Left kidney (tissue), 8 donors: ENCODE results near the gene CXCR2. TPM values are rescaled to one million over a fixed set of nuclear protein-coding genes. Genes with fewer than 3 reads are reported as not detected.
"Not testable (repeated sequence)": the region's sequence is repeated elsewhere in the genome, so short reads cannot be mapped to it uniquely, and the experiment has no call there.

ENCODE experiments used
- DNase-seq: peaks from one replicate; pipeline ENCODE4 v3.0.0-alpha.2; 2013
- long read RNA-seq, 8 donors: transcript quantifications; one replicate each; lab custom pipeline, GENCODE V29; 2026
- polyA plus RNA-seq: library from polyadenylated mRNA; unstranded; fragments of 120-200 nt; gene quantifications from one replicate; pipeline ENCODE4 v1.2.1, GENCODE V29; 2013; ENCODE audit not compliant: insufficient read length

The CXCR2 gene
- polyA plus RNA-seq, result 0.13 TPM
- long read RNA-seq, donor 1, result 0 reads
- long read RNA-seq, donor 2, result 0 reads
- long read RNA-seq, donor 3, result 0 reads
- long read RNA-seq, donor 4, result 0 reads
- long read RNA-seq, donor 5, result 0 reads
- long read RNA-seq, donor 6, result 0 reads
- long read RNA-seq, donor 7, result 0 reads
- long read RNA-seq, donor 8, result 0 reads

DNA sequence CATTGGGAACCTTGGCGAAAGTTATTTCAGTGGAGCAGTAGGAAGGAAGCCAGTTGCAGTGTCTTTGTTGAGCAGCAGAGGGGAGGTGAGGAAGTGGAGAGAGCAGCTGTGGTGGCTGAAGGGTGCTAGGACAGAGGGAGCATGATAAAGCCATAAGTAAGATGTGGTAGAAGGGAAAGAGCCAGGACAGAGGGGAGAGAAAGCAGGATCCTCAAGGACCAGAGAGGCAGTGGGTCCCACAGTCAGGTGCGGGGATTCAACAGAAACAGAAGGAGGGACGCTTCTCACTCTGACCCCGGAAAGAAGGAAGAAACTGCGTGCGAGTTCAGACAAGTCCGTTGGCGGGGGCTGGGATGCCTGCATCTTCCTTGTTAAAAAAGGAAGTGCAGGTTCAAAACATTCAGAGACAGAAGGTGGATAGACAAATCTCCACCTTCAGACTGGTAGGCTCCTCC is at the start of gene CXCR2:
Gene CXCR2 (plus strand): TSS at position 403 of the 455 bp plus-strand sequence. CDS start 8,774 bp downstream, outside the sequence.
- DNase-seq, result no peak

DNA sequence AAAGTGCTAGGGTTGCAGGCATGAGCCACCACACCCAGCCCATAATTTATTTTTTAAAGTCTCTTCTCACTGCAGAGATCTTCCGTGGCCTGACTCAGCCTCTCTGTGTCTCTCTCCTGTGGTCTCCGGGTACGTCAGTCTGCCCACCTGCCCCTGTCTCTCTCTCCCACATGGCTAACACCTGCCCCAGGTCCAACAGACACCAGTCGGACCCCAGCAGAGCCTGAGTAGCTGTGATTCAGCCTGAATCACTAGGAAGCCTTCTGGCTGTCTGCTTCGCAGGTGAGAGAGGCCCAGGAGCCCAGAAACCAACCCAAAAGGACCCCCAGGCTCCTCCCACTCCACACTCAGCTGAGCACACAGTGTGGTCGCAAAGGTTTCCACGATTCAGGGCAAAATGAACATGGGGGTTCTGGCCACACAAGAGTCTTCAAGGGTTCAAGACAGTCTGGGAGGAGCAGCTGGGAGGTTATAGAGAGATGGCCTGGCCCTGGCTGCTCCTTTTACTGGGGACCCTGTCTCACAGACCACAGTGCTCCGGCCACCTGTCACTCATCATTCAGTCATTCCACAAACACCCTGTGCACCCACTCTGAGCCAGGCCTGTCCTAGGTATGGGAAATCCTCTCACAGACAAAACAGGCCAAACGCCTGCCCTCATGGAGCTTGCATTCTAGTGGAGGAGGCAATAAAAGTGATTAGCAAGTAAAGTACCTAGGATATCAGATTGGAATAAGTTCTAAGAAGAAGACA is 48.2 kb upstream of the CXCR2 start:
- no peak for DNase-seq

DNA sequence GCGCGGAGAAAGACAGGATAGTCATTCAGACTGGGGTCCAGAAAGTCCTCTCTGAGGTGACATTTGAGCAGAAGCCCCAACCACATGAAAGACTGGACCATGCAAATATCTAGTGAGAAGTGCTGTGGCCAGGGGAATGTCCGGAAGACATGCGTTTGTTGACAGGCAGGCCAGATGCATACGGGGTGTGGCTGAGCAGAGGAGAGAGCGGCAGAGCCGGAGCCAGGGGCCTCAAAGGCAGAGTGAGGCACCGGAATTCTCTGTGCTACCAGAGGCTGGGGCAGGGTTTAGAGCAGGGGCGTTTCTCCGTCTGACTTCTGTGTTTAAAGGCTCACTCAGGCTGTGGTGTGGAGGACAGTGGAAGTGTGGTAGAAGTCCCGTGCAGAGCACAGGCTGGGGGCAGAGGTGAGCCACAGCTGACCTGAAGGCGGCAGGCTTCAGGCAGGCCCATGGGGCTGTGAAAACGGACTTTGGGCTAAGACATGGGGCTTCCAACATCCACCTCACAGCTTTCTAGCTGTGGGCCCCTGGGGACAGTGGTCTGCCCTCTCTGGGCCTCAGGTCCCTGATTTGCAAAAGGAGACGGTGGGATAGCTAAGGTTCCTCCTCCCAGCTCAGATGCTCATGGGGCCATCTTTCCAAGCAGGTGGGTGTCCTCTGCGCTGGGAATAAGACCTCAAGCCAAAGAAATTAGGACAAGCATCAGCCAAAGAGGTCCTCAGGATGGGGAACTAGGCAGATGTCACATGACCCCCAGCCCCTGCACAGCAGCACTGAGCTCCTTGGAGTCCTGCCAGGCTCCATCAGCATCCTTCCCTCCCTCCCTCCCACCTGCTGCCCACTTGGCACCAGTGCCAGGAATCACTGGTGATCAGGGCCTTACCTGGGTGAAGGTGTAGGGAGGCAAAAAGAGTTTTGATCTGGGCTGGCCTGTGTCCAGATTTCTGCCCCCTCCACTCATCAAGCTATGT is 45.6 kb upstream of the CXCR2 start:
- DNase-seq, result no peak

DNA sequence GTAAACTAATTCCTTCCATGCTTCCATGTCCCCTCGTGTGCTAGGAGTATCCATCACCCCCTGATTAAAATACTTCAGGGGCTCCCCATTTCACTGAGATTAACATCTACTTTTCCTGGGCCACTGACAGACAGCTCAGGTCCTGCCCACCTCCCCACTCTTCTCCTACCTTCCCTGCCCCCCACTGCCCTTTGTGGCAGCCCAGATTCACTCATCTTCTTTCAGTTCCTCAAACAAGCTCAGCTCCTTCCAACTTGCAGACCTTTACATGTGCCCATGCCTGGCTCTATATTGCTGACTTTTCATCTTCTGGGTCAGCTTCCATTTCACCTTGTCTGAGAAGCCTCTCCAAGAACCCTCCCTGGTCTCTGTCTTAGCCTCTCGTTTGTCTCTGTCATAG is 44.8 kb upstream of the CXCR2 start:
- DNase-seq, result no peak

DNA sequence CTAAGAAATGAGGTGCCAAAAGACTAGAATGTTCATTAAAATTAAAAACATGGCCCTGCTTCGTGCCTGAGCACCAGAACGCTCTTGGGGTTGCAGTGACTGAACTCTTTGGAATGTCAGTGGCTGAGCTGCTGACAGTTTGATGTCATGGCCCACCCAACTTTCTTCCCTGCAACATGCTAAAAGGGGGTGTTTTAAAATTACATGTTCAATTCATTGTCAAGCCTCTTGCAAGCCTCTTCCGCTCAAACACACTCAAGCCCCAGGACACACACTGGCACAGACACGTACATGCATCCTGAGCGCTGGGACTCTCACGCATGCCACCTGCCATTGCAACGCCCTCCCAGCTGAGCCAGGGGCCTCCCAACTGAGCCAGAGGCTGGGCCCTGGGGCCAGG is 44.1 kb upstream of the CXCR2 start:
- DNase-seq, result no peak

DNA sequence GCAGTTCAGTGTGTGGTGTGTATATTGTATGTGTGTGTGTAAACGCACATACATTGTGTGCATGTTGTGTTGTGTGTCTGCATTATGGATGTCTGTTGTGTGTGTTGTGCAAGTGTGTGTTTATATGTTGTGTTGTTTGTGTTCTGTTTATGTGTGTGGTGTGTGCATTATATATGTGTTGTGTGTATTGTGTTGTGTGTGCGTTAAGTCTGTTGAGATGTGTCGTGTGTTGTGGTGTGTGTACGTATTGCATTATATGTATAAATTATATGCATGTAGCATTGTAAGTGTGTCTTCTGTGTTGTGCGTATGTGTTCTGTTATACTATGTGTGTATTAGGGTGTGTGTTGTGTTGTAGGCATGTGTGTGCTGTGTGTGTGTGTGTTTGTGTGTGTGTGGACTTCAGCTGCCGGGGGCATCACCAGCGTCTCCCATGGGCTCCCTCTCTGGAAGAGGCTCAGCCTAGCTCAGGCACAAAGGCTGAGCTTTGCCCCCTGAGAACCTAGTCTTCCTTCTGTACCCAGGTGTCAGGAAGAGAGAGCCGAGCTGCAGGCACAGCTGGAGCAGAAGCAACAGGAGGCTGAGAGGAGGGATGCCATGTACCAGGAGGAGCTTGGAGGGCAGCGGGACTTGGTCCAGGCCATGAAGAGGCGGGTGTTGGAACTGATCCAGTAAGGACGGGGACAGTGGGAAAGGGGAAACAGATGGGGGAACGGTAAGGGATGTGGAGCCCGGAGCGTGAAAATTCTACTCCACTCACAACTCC is 43.1 kb upstream of the CXCR2 start:
- DNase-seq, result no peak

DNA sequence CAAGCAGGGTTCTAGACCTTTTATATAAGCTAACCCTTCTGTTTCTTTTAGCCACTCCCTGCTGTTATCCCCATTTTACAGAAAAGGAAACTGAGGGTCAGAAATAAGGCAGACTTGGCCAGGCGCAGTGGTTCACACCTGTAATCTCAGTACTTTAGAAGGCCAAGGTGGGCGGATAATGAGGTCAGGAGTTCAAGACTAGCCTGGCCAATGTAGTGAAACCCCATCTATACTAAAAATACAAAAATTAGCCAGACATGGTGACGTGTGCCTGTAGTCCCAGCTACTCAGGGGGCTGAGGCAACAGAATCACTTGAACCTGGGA is 42.5 kb upstream of the CXCR2 start:
- DNase-seq, result no peak

DNA sequence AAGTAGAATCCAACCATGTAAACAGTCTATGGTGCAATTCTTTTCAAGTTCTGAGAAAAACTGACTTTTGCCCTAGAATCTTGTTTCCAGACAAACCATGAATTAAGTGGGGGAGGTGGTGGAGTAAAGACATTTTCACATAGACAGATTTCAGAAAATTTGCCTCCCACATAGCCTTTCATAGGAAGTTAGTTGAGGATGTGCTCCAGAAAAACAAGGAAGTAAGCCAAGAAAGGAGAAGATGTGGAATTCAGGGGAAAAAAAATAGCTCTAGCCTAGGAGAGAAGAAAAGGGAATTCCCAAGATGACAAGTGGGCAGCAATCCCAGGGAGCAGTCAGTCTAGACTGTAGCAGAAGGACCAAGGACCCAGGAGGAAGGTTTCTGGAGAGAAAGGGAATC is 39.4 kb upstream of the CXCR2 start:
- no peak for DNase-seq

DNA sequence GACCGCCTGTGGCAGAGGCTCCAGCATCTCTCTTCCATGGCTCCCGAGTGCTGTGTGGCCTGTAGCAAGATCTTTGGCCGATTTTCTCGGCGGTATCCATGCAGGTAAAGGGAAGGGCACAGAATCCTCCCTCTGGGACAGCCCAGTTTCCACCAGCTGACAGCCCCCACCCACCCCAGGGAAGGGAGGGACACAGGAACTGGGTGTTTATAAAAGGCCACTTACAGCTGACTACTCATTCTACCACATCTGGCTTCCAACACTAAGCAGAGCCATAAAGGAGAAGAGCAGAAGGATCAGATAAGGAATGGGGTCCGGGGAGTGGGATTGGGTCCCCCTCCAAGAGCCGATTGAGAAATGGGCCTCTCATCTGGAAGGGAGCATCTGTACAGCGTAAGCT is 36.6 kb upstream of the CXCR2 start:
- no peak for DNase-seq

DNA sequence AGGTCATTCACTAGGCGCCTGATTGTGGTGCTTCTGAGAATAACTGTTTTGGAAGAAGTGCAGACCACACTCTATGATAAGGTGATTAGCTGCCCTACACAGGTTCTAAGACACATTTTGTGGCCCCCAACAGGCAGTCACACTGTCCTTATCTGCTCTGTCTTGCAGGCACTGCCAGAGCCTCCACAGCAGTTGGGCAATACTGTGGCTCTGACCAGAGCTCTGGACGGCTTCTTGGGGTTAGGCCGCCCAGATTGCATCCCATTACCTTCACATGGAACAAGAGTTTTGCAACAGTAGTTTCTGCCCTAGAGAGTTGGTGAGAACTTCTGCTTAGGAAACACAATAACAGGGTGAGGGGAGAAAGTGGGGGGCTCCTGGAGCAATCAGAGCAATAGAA is 34.1 kb upstream of the CXCR2 start:
- DNase-seq, result no peak

DNA sequence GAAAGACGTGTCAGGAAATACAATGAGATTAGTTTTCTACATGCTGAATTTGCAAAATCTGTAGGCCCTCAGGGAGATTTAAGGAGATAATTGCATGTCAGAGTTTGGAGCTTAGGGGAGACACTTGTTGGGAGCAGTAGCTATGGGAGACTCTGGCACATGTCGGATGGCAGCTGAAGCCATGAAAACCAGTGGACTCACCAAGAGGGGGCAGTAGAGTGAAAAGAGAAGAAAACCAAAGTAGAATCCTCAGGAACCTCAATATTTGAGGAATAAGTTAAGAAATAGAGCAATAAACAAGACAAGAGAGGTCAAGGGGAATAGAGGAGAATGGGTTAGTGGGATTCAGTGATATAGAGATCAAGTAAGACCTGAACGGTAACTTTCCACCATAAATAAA is 31.9 kb upstream of the CXCR2 start:
- no peak for DNase-seq

DNA sequence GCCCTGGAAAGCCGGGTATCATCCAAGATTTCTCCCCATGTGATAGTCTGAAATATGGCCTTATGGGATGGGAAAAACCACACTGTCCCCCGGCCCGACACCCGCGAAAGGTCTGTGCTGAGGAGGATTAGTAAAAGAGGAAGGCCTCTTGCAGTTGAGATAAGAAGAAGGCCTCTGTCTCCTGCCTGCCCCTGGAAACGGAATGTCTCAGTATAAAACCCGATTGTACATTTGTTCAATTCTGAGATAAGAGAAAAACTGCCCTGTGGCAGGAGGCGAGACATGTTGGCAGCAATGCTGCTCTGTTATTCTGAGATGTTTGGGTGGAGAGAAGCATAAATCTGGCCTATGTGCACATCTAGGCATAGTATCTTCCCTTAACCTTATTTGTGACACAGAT is 30.0 kb upstream of the CXCR2 start:
- no peak for DNase-seq

DNA sequence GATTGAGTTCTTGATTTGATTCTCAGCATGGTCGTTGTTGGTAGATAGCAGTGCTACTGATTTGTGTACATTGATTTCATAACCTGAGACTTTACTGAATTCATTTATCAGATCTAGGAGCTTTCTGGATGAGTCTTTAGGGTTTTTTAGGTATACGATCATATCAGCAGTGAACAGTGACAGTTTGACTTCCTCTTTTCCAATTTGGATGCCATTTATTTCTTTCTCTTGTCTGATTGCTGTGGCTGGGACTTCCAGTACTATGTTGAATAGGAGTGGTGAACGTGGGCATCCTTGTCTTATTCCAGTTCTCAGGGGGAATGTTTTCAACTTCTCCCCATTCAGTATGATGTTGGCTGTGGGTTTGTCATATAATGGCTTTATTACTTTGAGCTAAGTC is 27.9 kb upstream of the CXCR2 start:
- DNase-seq, result no peak

DNA sequence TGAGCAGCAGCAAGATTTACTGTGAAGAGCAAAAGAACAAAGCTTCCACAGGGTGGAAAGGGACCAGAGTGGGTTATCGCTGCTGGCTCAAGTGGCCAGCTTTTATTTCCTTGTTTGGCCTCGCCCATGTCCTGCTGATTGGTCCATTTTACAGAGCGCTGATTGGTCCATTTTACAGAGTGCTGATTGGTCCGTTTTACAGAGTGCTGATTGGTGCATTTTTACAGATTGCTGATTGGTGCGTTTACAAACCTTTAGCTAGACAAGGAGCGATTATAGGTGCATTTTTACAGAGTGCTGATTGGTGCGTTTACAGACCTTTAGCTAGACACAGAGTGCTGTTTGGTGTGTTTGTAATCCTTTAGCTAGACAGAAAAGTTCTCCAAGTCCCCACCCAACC is 17.0 kb upstream of the CXCR2 start:
- DNase-seq, result not testable (repeated sequence)

DNA sequence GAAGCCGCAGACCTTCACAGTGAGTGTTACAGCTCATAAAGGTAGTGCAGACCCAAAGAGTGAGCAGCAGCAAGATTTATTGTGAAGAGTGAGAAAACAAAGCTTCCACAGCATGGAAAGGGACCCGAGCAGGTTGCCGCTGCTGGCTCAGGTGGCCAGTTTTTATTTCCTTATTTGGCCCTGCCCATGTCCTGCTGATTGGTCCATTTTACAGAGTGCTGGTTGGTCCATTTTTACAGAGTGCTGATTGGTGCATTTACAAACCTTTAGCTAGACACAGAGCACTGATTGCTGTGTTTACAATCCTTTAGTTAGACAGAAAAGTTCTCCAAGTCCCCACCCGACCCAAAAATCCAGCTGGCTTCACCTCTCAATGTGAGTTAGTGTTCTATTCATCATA is 4.0 kb upstream of the CXCR2 start:
- not testable (repeated sequence) for DNase-seq

DNA sequence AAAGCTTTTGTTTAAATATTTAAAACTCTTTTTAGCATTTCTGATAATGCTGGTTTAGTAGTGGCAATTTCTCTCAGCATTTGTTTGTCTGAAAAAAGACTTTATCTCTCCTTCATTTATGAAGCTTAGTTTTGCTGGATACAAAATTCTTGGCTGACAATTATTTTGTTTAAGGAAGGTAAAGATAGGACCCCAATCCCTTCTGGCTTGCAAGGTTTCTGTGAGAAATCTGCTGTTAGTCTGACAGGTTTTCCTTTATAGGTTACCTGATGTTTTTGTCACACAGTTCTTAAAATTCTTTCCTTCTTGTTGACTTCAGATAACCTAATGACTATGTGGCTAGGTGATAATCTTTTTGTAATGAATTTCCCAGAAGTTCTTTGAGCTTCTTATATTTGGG is 3.5 kb upstream of the CXCR2 start:
- not testable (repeated sequence) for DNase-seq

DNA sequence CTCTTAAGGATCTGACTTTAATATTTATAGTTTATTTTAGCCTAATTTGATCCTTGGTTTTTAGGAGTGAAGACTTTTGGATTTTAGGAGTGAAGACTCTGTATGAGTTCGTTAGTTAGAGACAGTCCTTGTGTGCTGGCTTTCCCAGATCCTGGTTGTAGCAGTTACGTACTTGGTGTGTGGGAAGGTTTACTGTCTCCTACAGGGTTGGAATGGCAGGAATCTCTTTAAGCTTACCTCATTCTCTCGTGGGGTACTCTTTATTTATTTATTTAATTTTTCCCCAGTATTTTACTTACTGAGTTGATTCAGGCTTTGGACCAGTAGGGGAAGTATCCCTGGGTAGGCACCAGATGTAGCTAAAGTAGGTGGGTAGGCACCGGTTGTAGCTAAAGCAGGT is 1.8 kb upstream of the CXCR2 start:
- DNase-seq, result no peak

DNA sequence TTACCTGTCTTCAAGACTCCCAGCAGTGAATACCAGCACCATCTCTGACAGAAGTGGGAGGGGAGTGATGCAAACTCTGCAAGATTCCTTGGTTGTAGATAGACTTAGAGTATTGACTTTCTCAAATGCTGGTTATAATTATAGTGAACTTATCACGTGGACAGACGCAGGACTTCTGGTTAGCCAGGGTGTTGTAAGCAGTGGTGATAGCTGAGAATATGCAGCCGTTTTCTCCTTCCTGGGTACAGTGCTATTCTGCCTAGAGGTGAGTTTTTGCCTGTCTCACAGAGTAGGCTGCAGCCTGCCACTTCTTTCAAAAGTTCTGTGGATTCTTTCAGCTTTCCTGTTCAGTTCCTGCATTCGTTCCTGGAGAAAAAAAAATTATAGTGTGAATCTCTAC is 733 bp upstream of the CXCR2 start:
- no peak for DNase-seq

DNA sequence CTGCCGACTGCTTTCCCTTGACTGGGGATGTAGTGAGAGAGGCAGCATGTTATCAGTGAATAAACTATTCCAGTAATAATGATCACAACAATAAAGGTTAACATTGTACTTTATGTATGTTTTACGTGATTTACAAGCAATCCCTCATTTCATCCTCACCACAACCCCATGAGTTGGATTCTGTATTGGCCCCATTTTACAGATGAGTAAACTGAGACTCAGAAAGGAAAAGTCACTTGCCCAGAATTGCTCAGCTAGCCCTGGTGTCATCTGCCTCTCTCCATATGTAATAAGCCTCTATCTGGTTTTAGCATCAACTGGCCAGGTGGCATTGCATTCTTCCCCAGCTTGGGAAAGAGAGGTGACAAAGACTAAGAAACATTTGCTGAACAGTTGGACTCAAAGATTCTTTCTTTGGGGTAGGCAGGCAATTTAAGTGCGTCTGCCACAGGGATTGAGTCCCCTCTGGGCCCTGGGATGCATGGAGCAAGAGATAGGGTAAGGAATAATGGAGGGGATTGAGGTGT is 2.2 kb downstream of the CXCR2 start:
- DNase-seq, result no peak

DNA sequence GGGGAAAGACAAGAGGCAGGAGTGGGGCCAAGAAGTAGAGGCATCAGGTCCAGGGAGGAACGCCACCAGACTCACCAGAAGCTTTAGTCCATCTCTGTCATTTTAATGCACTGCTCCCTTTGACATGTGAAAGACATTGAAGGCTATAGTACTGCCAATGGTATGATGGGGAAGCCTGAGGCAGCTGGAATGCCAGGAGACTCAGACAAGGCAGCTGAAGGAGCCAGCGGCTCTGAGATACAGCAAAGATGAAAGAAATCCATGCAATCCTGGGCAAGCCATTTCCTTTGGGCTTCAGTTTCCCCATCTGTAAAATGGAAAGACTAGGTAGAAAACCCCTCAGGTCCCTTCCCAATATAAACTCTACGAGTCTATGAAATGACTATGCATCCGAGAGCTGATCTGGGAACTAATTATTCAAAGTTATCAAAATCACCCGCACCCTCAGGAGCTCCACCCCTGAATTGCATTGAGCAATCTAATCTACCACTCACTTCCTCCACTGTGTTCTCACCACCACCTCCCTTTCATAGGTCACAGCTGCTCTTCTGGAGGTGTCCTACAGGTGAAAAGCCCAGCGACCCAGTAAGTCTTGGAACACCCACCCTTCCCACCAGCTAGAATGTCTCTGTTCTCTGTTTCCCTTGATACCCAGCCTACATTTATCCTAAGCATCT is 3.1 kb downstream of the CXCR2 start:
- DNase-seq, result no peak

DNA sequence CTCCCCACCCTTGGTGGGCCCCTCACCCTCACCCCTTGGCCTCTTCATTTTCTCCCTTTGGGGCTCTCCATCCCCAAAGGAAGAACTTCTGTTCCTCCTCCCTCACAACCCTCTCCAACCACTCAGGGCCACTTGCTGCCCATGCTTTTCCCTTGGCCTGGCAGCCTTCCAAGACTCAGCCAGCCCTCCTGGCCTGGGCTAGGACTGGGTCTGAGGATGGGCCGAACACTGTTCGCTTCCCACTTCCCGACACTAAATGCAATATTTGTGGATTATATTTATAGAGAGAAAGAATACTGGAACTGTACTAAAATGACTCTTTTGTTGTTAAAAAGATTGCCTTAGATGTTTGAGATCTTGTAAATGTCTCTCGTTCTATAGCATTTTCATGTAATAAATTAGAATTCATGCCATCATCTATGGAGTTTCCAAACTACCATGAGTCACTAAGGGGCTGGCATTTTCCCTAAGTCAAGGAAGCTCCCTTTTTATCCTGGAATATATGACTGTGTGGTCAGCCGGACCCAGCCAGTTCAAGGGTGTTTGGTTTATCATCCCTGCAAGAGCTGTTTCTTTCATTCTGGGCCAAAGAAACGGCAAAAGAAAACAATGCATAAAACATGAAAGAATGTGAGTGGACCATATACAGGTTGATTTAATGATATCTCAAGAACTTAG is 3.8 kb downstream of the CXCR2 start:
- no peak for DNase-seq
